GOT3 (cell line): ENCODE results near the gene PMP22.

Experiments
- DNase-seq: peaks from one replicate; lab custom pipeline; 2025; ENCODE audit warnings: mixed read lengths; lab: John Stamatoyannopoulos, UW

The PMP22 gene

DNA sequence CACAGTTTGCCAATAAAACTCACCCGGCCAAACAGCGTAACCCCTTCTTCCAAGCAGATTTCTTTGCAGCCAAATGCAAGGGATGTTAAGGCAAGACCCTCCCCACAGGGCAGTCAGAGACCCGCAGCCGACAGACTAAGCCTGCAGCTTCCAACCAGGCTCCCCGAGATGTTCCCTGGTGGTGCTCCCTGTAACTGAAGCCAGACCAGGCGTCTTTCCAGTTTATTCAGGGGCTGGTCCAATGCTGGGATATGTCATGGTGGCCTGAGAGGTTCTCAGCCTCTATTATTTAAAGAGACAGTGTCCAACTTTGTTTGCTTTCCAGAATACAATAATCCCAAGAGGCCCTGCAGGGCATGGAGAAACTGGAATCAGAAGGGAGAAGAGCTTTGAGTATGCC is at the start of gene PMP22:
TSS of gene PMP22 (minus strand) at position 196 of the 400 bp plus-strand sequence. CDS start 4,599 bp downstream, outside the sequence.
- no peak for DNase-seq

DNA sequence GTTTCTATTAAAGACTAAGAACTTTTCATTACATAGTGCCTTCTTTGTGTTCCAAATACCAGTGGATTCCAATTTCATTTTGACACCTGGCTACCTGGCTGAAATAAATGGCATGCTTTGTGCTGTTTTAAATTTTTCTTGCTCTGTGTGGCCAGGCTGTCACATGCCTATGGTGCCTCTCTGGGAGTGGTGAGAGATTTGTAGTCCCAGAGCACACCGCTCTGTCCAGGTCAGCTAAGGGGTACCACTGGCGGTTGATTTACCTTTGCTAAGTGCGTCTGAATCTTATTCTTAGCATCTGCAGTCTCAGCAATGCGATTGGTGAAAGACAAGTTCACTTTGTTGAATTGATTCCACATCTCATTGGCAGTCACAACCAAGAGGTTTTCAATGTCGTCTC is 46.9 kb upstream of the PMP22 start:
- DNase-seq = no peak

GRCh38 chr17:15309793-15310192 is 44.7 kb upstream of the PMP22 start:
- no peak for DNase-seq

DNA sequence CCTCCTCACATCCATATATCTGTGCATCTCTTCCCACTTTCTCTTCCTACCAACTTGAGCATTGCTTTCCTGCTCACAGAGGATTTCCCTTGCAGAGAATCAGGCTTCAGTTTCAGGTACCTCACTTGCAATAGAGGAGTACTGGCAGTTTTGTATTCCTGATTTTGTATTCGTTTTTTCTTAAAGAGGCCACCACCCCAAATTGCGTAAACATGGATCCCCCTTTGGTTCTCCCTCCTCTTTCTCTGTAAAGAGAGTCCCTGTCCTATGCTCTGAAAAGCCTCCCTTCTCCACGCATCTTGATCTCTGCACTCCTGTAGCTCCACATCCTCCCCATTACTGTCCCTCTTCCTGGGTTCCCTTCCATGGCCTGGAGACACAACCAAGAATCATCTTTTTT is 44.1 kb upstream of the PMP22 start:
- no peak for DNase-seq

- DNase-seq = no peak
Measured at GRCh38 chr17:15308758-15309157, 43.6 kb upstream of the PMP22 start.

DNA sequence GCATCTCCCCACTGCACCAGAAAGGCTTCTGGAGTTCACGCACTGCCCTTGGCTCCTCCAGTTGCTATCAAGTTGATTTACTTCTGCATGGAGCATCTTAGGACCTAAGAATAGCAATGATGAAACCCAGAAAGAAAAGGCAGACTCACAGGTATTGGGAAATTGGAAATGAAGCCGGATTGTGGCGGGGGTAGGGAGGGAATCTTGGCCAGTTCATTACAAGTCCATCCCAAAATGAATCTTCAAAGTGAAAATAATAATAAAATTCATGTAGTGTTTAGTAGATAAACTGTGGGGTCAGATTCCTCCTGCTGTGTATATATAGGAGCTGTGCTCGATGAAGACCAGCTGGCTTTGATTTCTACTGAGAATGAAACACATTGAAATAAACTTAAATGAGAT is 42.6 kb upstream of the PMP22 start:
- DNase-seq = no peak

- no peak for DNase-seq
Measured at GRCh38 chr17:15303851-15304250, 38.7 kb upstream of the PMP22 start.

DNA sequence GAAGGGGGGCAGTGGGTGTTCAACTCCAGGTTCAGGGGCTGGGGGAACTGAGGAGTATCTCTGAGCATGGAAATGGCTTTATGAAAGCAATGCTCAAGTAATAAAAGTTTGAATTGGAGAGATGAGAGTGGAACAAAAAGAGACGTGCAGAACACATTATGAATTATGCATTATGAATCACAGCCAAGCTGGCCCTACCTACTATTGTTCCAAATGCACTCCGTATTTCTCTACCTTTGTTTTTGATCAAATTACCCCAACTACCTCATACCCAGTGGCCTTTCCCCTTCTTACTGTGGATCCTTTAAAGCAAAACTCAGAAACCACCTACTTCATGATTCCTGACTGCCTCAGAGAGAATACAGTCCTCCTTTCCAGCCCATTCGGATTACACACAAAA is 38.1 kb upstream of the PMP22 start:
- DNase-seq = no peak

DNA sequence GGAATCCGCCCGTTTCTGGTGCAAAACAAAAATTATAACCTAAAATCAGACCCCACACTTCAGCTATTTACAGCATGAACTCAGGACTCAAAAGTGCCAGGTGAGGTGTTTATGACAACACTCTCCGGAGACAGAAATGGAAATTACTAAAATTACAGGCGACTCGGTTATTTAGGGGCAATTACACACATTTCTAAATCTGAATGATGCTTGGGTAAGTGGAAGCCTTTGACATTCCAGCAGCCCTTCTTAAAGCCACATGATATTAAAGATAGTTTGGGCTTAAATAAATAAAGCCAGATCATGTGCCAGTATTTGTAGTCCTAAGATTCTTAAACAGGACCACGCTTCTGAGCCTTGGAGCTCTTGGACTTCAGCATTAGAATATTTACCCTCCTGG is 36.7 kb upstream of the PMP22 start:
- no peak for DNase-seq

GRCh38 chr17:15298176-15298575 is 33.0 kb upstream of the PMP22 start:
- DNase-seq = no peak

DNA sequence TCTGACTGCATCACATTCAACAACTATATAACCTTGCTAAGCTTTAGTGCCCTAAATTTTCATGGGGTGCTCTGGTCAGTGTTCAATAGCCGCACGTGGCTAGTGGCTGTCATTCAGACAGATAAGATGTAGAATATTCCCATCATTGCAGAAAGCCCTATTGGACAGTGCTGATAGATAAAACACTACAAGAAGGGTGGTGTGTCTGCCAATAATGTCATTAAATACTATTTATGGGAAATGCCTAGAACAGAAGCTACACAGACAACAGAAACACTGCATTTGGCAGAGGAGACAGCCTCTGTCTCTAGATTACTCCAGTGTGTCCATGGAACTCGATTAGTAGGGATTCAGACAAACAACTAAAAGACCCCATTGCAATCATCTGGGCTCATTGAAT is 28.4 kb upstream of the PMP22 start:
- no peak for DNase-seq

DNA sequence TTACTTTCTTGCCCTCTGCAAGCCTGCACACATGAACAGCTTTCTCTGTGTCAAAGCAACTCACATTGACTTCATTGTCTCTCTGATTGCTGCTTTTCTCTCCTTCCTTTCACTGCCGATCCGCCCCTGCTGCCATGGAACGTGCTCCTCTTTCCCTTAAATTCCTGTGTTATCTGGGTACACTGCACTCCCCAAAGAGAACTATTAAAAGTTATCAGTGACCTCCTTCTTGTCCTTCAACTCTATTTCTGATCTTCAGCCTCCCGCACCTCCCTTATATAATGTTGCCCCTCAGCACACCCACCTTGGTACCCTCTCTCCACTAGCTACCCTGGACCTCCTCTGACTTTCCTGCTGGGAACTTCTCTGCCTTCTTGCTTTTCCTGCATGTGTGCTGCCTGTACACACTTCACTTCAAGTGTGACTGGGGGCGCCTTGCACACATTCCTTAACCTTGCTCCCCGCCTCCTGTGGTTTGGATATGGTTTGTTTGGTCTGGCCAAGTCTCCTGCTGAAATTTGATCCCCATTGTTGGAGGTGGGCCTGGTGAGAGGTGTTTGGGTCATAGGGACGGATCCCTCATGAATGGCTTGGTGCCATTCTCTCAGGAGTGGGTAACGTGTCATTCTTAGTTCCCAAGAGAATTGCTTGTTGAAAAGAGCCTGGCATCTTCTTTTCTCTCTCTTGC is 26.7 kb upstream of the PMP22 start:
- DNase-seq = no peak

- DNase-seq = no peak
Measured at GRCh38 chr17:15290605-15291004, 25.5 kb upstream of the PMP22 start.

- no peak for DNase-seq
Measured at GRCh38 chr17:15289285-15290183, 24.4 kb upstream of the PMP22 start.

- DNase-seq = no peak
Measured at GRCh38 chr17:15288859-15289258, 23.7 kb upstream of the PMP22 start.

DNA sequence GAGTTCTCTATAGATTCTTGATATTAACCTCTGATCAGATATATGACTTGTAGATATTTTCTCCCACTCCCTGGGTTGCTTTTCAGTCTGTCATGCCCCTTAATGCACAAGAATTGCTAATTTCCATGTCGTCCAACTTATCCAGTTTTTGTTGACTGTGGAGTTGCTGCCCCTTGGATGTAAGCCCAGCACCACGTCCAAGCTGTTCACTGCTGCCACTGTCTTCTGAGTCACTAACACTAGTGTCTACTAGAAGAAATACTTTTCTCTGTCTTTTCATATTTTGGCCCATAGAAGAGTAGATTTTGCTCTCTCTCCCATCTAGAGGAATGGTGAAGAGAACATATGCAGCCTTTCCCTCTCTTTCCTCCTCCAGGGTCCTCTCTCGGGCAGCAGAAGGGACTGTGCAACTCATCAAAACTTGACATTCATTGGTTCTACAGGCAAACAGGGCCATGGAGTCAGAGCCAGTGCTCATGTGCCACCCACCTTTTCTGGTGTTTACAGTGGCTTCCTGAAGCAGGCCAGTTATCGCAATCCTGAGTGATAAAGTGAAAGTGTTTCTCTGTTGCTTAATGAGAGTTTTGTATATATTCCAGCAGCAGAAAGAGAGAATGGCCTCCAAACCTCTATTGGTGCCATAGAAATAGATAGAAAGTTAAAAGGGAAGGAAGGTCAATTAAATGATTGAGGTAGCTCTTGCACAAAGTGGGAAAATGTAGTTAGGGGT is 22.6 kb upstream of the PMP22 start:
- DNase-seq = no peak

DNA sequence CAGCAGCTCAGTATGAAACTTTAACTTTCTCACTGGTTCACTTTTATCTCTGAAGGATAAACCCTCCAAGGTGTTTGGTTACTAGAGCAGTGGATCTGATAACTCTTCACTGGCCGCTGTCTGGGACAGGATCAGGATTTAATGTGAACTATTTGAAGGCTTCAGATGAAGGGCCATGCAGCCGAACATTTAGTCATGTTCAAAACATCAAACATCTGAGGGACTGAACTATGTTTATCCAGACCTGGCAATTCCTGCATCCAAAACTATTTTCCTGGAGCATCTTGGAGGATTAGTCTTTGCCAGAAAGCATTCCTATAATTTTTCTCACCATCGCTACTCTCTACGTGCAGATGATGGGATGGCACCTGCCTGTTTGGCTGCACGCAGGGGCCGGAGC is 20.3 kb upstream of the PMP22 start:
- DNase-seq = no peak

- no peak for DNase-seq
Measured at GRCh38 chr17:15284537-15284936, 19.4 kb upstream of the PMP22 start.

DNA sequence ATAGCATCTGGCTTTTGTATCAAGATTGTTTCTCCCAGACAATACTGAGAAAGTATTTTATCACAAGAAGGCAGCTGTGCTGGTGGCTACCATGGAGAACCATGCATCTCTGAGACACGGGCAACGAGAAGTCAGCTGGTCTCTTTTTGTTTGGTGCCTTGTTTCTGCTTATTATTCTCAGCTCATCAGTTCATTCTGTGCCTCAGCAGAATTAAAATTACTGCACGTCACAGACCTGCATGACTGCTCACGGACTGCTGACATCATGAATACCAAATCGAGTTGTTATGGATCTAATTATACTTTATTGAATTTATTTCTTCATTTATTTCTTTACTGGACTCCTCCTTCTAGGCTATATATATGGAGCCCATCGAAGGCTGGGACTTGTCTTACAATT is 19.0 kb upstream of the PMP22 start:
- DNase-seq = no peak

GRCh38 chr17:15281909-15282308 is 16.8 kb upstream of the PMP22 start:
- no peak for DNase-seq

DNA sequence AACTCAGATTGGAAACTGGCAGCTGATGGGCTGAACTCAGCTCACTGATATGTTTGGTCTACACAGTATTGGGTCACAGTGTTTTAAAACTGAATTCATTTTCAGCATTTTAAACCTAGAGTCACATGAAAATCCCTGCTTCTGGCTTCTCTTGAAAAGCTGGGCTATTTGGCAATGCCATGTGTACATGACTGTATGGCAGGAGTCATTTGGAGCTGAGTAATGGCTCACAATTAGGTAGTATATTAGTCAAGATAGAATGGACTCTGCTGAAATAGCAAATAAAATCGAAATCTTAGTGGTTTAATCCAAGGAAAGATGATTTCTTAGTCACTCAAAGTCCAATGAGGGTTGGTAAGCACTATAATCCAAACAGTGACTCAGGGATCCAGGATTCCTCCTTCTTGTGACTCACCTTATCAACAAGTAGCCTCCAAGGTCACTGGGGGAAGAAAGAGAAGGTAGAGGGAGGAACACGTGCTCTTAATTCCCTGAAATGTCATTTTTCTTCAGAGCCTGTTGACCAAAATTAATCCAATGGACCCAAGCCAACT is 13.9 kb upstream of the PMP22 start:
- DNase-seq = no peak

- no peak for DNase-seq
Measured at GRCh38 chr17:15278380-15278779, 13.3 kb upstream of the PMP22 start.
